A549 (cell line): ENCODE measurements around the gene TTN.

Experiments used
- CHD2 ChIP-seq: fragments of 150-350 bp; IDR thresholded peaks from 2 replicates; pipeline ENCODE4 v1.6.1; 2014; ENCODE audit warnings: low read length; ENCODE audit not compliant: partially characterized antibody
- CTCF ChIP-seq: fragments of >200 bp; sonication (Bioruptor Twin); formaldehyde crosslinking; IDR thresholded peaks from 3 replicates; pipeline ENCODE4 v1.5.1; 2016
- EHMT2 ChIP-seq: fragments of 200-600 bp; sonication (generic); IDR thresholded peaks from 2 replicates; pipeline ENCODE4 v1.6.1; 2016; ENCODE audit warnings: antibody characterized with exemption, low read depth, mild to moderate bottlenecking, moderate library complexity
- JUN ChIP-seq, 2 experiments: fragments of >200 bp; sonication (Bioruptor Twin); formaldehyde crosslinking; IDR thresholded peaks; 2 replicates in 1 of 2; 3 replicates in 1 of 2; pipeline ENCODE4 v1.6.1; 2016 to 2017
- MAFK ChIP-seq: fragments of 450-650 bp; IDR thresholded peaks from 2 replicates; pipeline ENCODE4 v1.6.1; 2014; ENCODE audit not compliant: partially characterized antibody
- PBX3 ChIP-seq: IDR thresholded peaks from 2 replicates; pipeline ENCODE4 v1.6.1; 2012
- POLR2A ChIP-seq: IDR thresholded peaks from 2 replicates; pipeline ENCODE4 v1.6.1; 2012; ENCODE audit warnings: mild to moderate bottlenecking, low read length
- RARB ChIP-seq: fragments of 250-450 bp; sonication (Bioruptor Pico); IDR thresholded peaks from 2 replicates; pipeline ENCODE4 v1.8.0; 2021; ENCODE audit warnings: mild to moderate bottlenecking, moderate library complexity
- SMC3 ChIP-seq: fragments of >200 bp; sonication (Bioruptor Twin); formaldehyde crosslinking; IDR thresholded peaks from 3 replicates; pipeline ENCODE4 v1.6.1; 2018; ENCODE audit warnings: inconsistent platforms
- ZC3H11A ChIP-seq: fragments of 450-650 bp; IDR thresholded peaks from 2 replicates; pipeline ENCODE4 v1.6.1; 2014; ENCODE audit warnings: antibody characterized with exemption, mild to moderate bottlenecking
- TF ChIP-seq, protein P1 (sequence below): IDR thresholded peaks from 2 replicates; pipeline ENCODE4 v1.6.1; 2012

- TF ChIP-seq CTCF (no peak), SMC3 (no peak), EHMT2 (no peak), ZC3H11A (no peak), MAFK (no peak), POLR2A (no peak), JUN (IDR thresholded peaks at IDR 0.05) (no peak), RARB (CRISPR knock-in tag) (no peak), PBX3 (no peak), CHD2 (no peak)
- TF ChIP-seq, protein P1, sequence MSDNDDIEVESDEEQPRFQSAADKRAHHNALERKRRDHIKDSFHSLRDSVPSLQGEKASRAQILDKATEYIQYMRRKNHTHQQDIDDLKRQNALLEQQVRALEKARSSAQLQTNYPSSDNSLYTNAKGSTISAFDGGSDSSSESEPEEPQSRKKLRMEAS: no peak
Observed at GRCh38 chr2:178731300-178731699, 75.9 kb downstream of the TTN start.
